Hippocampal formation (tissue), 2 donors: ENCODE results near the gene DMRTB1.
"Not testable (repeated sequence)": the region's sequence is repeated elsewhere in the genome, so short reads cannot be mapped to it uniquely, and the experiment has no call there.

Source experiments
- DNase-seq, 2 donors: peaks; one replicate each; lab custom pipeline; 2025; lab: John Stamatoyannopoulos, UW

The DMRTB1 gene

GRCh38 chr1:53459321-53460175 lies at the start of gene DMRTB1:
Gene DMRTB1, plus strand, starts transcription at chr1:53459399. Its CDS starts 55 bp downstream, at chr1:53459454.
- no peak for DNase-seq

GRCh38 chr1:53409695-53410094 lies 49.5 kb upstream of the DMRTB1 start:
- DNase-seq: no peak

GRCh38 chr1:53410100-53410541 lies 49.1 kb upstream of the DMRTB1 start:
- DNase-seq: no peak

GRCh38 chr1:53410701-53411100 lies 48.5 kb upstream of the DMRTB1 start:
- DNase-seq: no peak

GRCh38 chr1:53411541-53412152 lies 47.6 kb upstream of the DMRTB1 start:
- DNase-seq: no peak

GRCh38 chr1:53412285-53413174 lies 46.7 kb upstream of the DMRTB1 start:
- DNase-seq: no peak

GRCh38 chr1:53413175-53414001 lies 45.8 kb upstream of the DMRTB1 start:
- no peak for DNase-seq

GRCh38 chr1:53414632-53415031 lies 44.6 kb upstream of the DMRTB1 start:
- DNase-seq: no peak

- no peak for DNase-seq
Observed at GRCh38 chr1:53415432-53415831, 43.8 kb upstream of the DMRTB1 start.

GRCh38 chr1:53416269-53416813 lies 42.9 kb upstream of the DMRTB1 start:
- DNase-seq: no peak

GRCh38 chr1:53417074-53417511 lies 42.1 kb upstream of the DMRTB1 start:
- no peak for DNase-seq

GRCh38 chr1:53419034-53419433 lies 40.2 kb upstream of the DMRTB1 start:
- no peak for DNase-seq

GRCh38 chr1:53420341-53420740 lies 38.9 kb upstream of the DMRTB1 start:
- DNase-seq: no peak

GRCh38 chr1:53421208-53421607 lies 38.0 kb upstream of the DMRTB1 start:
- no peak for DNase-seq

- DNase-seq: no peak
Observed at GRCh38 chr1:53430261-53430660, 28.9 kb upstream of the DMRTB1 start.

- no peak for DNase-seq
Observed at GRCh38 chr1:53430779-53431178, 28.4 kb upstream of the DMRTB1 start.

- no peak for DNase-seq
Observed at GRCh38 chr1:53431244-53431643, 28.0 kb upstream of the DMRTB1 start.

GRCh38 chr1:53431805-53432565 lies 27.2 kb upstream of the DMRTB1 start:
- DNase-seq: no peak

- DNase-seq: no peak
Observed at GRCh38 chr1:53432611-53433010, 26.6 kb upstream of the DMRTB1 start.

- not testable (repeated sequence) for DNase-seq
Observed at GRCh38 chr1:53434405-53435007, 24.7 kb upstream of the DMRTB1 start.
